ENCODE results near the gene BLM. TPM values are rescaled to one million over a fixed set of nuclear protein-coding genes. Genes with fewer than 3 reads are reported as not detected.
A peak's percentile ranks its signal among the peaks of the same experiment; 100 is the strongest.

BLM gene
- total and polyA plus RNA-seq, 2 of the 13 experiments (the other 11 are each of a cell fraction or from before 2014, with no cell fraction given) = 5.1 to 11.8 TPM

- WGBS (ENCODE audit: low lambda C conversion rate) = 73% methylated on average over 4 of the region's 6 CpGs
Measured at GRCh38 chr15:90829126-90829525, 112.0 kb downstream of the BLM start.

GRCh38 chr15:90829942-90830440, 112.8 kb downstream of the BLM start:
- BruUV-seq (replicated peaks) = no TSS peak
- 0 out of 2 replicates have a peak, but pooled peaks cover 7% of the 10 kb centered on the region for H3K4me1 ChIP-seq (ENCODE audit: insufficient read depth, low read length)
- no peaks in the 10 kb centered on the region for H3K36me3 ChIP-seq (replicated peaks in 1 of 2; ENCODE audit: control insufficient read depth in 1 of 2, insufficient read depth in 2 of 2, low read length in 2 of 2)
- in situ Hi-C loops (cut with HindIII; ENCODE audit: extremely low pct_ligation_motif_present, low pct_unique_long_range_greater_than_20kb) = no loop called here
- DNase-seq (ENCODE audit: low spot score) = no peak
- peaks cover 0 to 8% of the 10 kb centered on the region in 2 experiments; a peak in 1 of 5 replicates for H3K27me3 ChIP-seq (ENCODE audit: control insufficient read depth in 1 of 2, insufficient read depth in 2 of 2, low read length in 2 of 2)
- no peak for ATAC-seq
- H3K27ac ChIP-seq (ENCODE audit: extremely low read length, insufficient read depth, low read length) = no peak overlapping the region
- H3K4me2 ChIP-seq (ENCODE audit: low read depth, low read length) = no peak overlapping the region
- TF ChIP-seq HNF1B (CRISPR knock-in tag; IDR thresholded peaks at IDR 0.05) (no peak), ZSCAN30 (CRISPR knock-in tag; IDR thresholded peaks at IDR 0.05) (no peak)
- H2AFZ ChIP-seq (ENCODE audit: low read length) = no peak overlapping the region
- no peaks in the 10 kb centered on the region for H4K20me1 ChIP-seq (ENCODE audit: insufficient read depth, low read length)
- H3K4me3 ChIP-seq (replicated peaks in 1 of 3; ENCODE audit: insufficient read depth in 1 of 3, low read depth in 2 of 3, low read length in 3 of 3) = no peak overlapping the region
- intact Hi-C loops (cut with micrococcal nuclease; ENCODE audit: unreplicated experiment) = no loop called here
- POLR2A ChIA-PET = no interaction called here
- FAIRE-seq = no peak
- H3K79me2 ChIP-seq (ENCODE audit: insufficient read depth, low read length) = no peaks in the 10 kb centered on the region
- H3K9me3 ChIP-seq (ENCODE audit: low read length) = no peaks in the 10 kb centered on the region
- WGBS (ENCODE audit: low lambda C conversion rate) = 67% methylated on average over 13 of the region's 15 CpGs
- H3K9ac ChIP-seq (ENCODE audit: insufficient read depth, low read depth, low read length) = no peak overlapping the region
- CTCF ChIA-PET (ENCODE audit: low intra/inter-chr PET ratio, low total read pairs) = no interaction called here

More at GRCh38 chr15:90829126-90829525, 112.0 kb downstream of the BLM start:
- no peak overlapping the region for H3K27ac ChIP-seq (ENCODE audit: extremely low read length, insufficient read depth, low read length)
- no peaks in the 10 kb centered on the region for H3K79me2 ChIP-seq (ENCODE audit: insufficient read depth, low read length)
- H4K20me1 ChIP-seq (ENCODE audit: insufficient read depth, low read length) = no peaks in the 10 kb centered on the region
- H3K36me3 ChIP-seq (replicated peaks in 1 of 2; ENCODE audit: control insufficient read depth in 1 of 2, insufficient read depth in 2 of 2, low read length in 2 of 2) = no peaks in the 10 kb centered on the region
- ChIA-PET CTCF (ENCODE audit: low intra/inter-chr PET ratio, low total read pairs) (no interaction called here), POLR2A (no interaction called here)
- H3K4me2 ChIP-seq (ENCODE audit: low read depth, low read length) = no peak overlapping the region
- DNase-seq (ENCODE audit: low spot score) (no peak), FAIRE-seq (no peak), ATAC-seq (no peak)
- H3K4me3 ChIP-seq (replicated peaks in 1 of 3; ENCODE audit: insufficient read depth in 1 of 3, low read depth in 2 of 3, low read length in 3 of 3) = no peak overlapping the region
- intact Hi-C loops (cut with micrococcal nuclease; ENCODE audit: unreplicated experiment) (no loop called here), in situ Hi-C loops (cut with HindIII; ENCODE audit: extremely low pct_ligation_motif_present, low pct_unique_long_range_greater_than_20kb) (no loop called here)
- no peaks in the 10 kb centered on the region for H3K9me3 ChIP-seq (ENCODE audit: low read length)
- no peak for TF ChIP-seq ZNF234 (CRISPR knock-in tag; conservative IDR thresholded peaks at IDR 0.05)
- peak; percentile 85 for TF ChIP-seq ZNF768 (CRISPR knock-in tag; IDR thresholded peaks at IDR 0.05)
- no peak for TF ChIP-seq NFE2L1 (CRISPR knock-in tag; IDR thresholded peaks at IDR 0.05; ENCODE audit: borderline replicate concordance)
- peaks cover 0 to 8% of the 10 kb centered on the region in 2 experiments; a peak in 1 of 5 replicates for H3K27me3 ChIP-seq (ENCODE audit: control insufficient read depth in 1 of 2, insufficient read depth in 2 of 2, low read length in 2 of 2)
- no TSS peak for BruUV-seq (replicated peaks)
- H2AFZ ChIP-seq (ENCODE audit: low read length) = no peak overlapping the region
- no peak overlapping the region for H3K9ac ChIP-seq (ENCODE audit: insufficient read depth, low read depth, low read length)
- peaks cover 16% of the 10 kb centered on the region for H3K4me1 ChIP-seq (ENCODE audit: insufficient read depth, low read length)

All from HepG2 (cell line).